22Rv1 (cell line): Measurements from ENCODE around the gene XIRP1.

ENCODE experiments used
- H3K27ac ChIP-seq: fragments of 450-650 bp; 2 replicates; pipeline ENCODE4 v1.5.1; 2017
- ZFX ChIP-seq: fragments of 450-650 bp; IDR thresholded peaks from 2 replicates; pipeline ENCODE4 v1.6.1; 2017; ENCODE audit warnings: antibody characterized with exemption, borderline replicate concordance
- TF ChIP-seq, protein P1 (sequence below): fragments of 450-650 bp; IDR thresholded peaks from 2 replicates; pipeline ENCODE4 v1.5.1; 2017; ENCODE audit warnings: mild to moderate bottlenecking

The XIRP1 gene

DNA sequence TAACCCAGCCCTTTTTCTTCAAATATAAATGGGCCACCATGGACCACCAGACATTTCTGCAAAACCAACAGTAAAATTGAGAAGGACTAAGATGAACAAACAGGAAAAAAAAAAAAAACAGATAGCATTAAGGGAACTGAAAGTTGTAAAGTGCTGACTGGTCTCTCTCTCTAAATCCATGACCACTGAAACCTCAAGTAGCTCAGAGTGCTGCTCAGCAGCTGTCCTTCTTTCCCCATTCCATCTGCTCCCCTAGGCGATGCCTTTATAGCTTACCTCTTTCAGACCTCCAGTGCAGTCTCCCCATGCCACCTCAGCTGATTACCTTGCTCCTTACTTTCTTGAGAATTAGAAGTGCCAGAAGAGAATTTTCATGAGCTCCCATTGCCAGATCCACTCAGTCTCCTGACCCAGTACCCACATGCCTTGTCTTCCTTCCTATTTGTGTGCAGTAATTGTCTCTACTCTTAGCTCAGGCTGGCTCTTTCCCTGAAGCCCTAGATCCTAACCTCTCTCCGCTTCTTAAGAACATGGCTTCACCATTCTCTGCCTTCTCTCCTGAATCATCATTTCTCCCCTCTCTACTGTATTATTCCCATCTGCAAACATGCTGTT, 23.9 kb upstream of the XIRP1 start:
- TF ChIP-seq, protein P1, sequence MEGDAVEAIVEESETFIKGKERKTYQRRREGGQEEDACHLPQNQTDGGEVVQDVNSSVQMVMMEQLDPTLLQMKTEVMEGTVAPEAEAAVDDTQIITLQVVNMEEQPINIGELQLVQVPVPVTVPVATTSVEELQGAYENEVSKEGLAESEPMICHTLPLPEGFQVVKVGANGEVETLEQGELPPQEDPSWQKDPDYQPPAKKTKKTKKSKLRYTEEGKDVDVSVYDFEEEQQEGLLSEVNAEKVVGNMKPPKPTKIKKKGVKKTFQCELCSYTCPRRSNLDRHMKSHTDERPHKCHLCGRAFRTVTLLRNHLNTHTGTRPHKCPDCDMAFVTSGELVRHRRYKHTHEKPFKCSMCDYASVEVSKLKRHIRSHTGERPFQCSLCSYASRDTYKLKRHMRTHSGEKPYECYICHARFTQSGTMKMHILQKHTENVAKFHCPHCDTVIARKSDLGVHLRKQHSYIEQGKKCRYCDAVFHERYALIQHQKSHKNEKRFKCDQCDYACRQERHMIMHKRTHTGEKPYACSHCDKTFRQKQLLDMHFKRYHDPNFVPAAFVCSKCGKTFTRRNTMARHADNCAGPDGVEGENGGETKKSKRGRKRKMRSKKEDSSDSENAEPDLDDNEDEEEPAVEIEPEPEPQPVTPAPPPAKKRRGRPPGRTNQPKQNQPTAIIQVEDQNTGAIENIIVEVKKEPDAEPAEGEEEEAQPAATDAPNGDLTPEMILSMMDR, result no peak
- no peak for TF ChIP-seq ZFX
- H3K27ac ChIP-seq, result no peak overlapping the region

DNA sequence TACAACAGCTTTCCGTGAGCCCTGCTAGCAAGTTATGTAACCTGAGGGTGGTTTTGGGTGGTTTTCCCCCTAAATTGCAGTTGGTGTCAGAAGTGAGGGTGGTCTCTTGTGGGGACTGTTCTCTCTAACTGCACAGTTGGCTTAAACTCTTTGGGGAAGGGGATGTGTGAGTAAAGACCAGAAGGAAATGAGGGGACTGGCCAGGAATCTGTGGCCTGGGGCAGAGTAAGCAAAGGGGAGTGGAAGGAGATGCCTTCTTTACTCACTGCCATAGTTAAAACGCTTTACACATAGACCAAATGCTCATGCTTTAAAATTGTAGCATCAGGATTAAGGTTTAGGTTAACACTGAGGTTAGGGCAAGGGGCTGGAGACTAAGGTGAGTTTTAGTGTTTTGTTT, 21.2 kb upstream of the XIRP1 start:
- no peak for TF ChIP-seq ZFX
- TF ChIP-seq, protein P1, result no peak
- no peak overlapping the region for H3K27ac ChIP-seq

DNA sequence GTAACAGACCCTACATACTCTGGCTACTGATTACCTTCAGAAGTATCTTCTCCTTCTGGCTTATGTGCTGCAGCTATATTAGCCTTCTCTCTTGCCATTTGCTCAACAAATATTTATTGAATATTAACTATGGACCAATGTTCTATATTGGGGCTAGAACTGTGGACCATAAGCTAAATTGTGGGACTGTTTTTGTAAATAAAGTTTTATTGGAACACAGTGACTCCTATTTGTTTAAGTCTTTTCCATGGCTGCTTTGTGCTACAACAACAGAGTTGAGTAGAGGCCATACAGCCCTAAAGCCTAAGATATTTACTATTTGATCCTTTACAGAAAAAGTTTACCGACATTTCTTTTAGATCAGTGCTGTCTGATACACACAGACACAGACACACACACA, 20.3 kb upstream of the XIRP1 start:
- H3K27ac ChIP-seq, result no peak overlapping the region

DNA sequence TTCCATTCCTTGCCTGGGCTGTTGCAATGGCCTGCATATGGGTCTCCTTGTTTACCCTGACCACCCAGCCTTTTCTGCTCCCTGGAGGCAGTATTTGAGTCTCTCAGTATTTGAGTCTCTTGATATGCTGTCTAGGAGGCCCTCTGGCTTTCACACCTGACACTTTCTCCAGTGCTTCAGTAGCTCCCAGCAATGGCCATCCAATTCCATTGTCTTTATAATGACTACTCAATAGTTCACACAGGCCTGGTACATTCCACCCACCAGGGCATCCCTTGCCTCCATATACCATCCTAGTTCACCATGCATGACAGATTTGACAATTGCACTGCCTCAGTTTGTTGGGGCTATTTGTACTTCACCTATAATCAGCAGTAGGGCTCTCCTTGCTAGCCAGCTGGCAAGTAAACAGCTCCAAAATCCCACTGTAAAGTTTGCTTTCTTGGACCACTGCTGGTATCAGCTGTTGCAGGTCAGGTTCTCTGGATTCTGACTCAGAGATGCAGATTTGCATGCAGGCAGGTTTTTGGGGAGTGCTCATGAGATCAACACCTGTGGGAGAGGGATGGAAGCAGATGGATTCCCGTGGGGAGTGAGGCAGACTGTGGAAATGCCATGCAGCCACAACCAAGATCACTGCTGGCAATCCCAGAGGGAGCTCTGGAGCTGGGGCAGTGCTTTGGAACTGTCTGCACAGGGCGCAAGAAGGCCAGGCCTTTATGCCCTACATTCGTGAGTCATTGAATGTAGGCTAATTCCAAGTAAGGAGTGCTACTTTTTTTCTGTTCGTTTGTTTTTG, 19.1 kb upstream of the XIRP1 start:
- no peak overlapping the region for H3K27ac ChIP-seq
- no peak for TF ChIP-seq ZFX
- TF ChIP-seq, protein P1, result no peak

More for the DNA sequence above, 20.3 kb upstream of the XIRP1 start:
- TF ChIP-seq, protein P1, result no peak
- TF ChIP-seq ZFX, result no peak

DNA sequence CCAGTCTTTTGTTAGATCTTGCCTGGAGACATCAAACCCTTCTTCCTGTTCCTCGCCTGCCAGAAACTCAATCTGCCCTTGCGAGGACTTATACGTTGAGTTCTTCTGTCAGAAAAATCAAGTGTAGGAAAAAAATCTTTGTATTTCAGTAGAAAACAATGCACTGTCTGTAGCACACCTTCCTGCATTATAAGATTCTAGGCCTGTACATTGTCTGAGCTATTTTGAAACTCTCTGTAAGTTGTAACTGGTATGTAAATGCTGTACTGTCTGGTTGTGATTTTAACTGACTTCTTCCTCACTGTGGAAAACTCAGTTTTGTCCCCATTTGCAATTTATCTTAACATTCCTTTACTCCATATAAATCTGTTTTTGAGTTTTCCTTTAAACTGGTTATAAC, 17.7 kb upstream of the XIRP1 start:
- TF ChIP-seq, protein P1, result no peak
- TF ChIP-seq ZFX, result no peak

DNA sequence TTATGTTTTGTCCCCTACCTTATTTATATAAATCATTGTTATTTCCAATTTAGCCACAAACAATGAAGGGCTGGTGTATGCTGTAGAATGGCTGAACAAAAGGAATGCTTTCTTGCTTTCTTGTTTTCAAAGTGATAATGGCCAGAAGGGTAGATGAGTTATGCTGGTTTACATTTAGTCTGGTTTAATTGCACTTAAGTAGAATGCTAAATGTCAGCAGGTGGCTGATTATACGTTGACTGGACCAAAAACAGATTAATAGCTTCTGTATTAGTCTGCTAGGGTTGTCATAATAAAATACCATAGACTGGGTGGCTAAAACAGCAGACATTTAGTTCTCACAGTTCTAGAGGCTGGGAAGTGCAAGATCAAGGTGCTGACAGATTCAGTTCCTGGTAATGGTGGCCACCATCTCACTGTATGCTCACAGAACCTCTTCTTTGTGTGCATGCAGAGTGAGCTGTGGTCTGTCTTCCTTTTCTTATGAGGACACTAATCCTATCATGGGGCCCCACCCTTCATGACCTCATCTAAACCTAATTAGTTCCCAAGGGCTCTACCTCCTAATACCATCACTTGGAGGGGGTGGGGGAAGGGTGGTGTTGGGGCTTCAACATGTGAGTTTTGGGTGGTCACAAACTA, 17.1 kb upstream of the XIRP1 start:
- TF ChIP-seq ZFX, result no peak
- TF ChIP-seq, protein P1, result no peak

More for the DNA sequence above, 17.7 kb upstream of the XIRP1 start:
- no peak overlapping the region for H3K27ac ChIP-seq

More for the DNA sequence above, 17.1 kb upstream of the XIRP1 start:
- H3K27ac ChIP-seq, result no peak overlapping the region
